ENCODE results near the gene DMGDH. TPM values are rescaled to one million over a fixed set of nuclear protein-coding genes. Genes with fewer than 3 reads are reported as not detected.

DMGDH gene
- total and polyA plus RNA-seq, 2 donors (not counting 3 experiments of a cell fraction or from before 2014, with no cell fraction given), result 0.11 TPM; not detected in 1

DNA sequence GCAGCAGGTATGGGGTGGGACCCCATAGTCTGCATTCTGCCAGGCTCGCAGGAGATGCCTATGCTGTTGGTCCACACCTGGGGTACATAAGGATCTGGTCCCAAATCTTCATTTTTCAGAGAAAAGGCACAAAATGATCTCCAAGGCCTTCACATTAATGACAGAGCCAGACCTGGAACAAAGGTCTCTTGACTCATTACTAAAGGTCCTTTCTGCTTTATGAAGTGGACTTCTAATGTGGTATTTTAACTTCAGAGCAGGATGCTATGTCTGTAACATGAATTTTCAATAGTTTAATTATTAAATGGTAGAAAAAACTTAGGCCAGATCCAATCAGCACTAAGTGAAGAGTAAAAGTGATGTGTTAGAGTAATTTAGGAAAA is 38.0 kb downstream of the DMGDH start:
- no TSS peak for BruUV-seq (replicated peaks)
- CTCF ChIA-PET, result interaction anchor here (3.2 kb wide), 1 partner anchor 10 kb away, joined by 18 read pairs; no protein-coding TSS in a partner anchor

More for the DNA sequence above, 38.0 kb downstream of the DMGDH start:
- TF ChIP-seq MAX (IDR thresholded peaks at IDR 0.05; ENCODE audit: insufficient read depth, insufficient read length), result no peak
- TF ChIP-seq POLR2AphosphoS5 (IDR thresholded peaks at IDR 0.05; ENCODE audit: insufficient read depth, low read depth, low read length), result no peak
- TF ChIP-seq POLR2A (IDR thresholded peaks at IDR 0.05; ENCODE audit: low read depth, low read length), result no peak
- TF ChIP-seq FOS (IDR thresholded peaks at IDR 0.05; ENCODE audit: borderline replicate concordance, insufficient read depth, low read length), result no peak
- no peak for TF ChIP-seq MYC (IDR thresholded peaks at IDR 0.05; ENCODE audit: low read depth, low read length)
- no peak for TF ChIP-seq EZH2 (IDR thresholded peaks at IDR 0.05; ENCODE audit: borderline replicate concordance, low read depth, low read length, severe bottlenecking)
- TF ChIP-seq, protein P1, sequence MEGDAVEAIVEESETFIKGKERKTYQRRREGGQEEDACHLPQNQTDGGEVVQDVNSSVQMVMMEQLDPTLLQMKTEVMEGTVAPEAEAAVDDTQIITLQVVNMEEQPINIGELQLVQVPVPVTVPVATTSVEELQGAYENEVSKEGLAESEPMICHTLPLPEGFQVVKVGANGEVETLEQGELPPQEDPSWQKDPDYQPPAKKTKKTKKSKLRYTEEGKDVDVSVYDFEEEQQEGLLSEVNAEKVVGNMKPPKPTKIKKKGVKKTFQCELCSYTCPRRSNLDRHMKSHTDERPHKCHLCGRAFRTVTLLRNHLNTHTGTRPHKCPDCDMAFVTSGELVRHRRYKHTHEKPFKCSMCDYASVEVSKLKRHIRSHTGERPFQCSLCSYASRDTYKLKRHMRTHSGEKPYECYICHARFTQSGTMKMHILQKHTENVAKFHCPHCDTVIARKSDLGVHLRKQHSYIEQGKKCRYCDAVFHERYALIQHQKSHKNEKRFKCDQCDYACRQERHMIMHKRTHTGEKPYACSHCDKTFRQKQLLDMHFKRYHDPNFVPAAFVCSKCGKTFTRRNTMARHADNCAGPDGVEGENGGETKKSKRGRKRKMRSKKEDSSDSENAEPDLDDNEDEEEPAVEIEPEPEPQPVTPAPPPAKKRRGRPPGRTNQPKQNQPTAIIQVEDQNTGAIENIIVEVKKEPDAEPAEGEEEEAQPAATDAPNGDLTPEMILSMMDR (IDR thresholded peaks at IDR 0.05; ENCODE audit: extremely low read depth in 1 of 2, insufficient read depth in 1 of 2, low read depth in 1 of 2, low read length in 2 of 2), result no peak
- Histone ChIP-seq H3K79me2 (ENCODE audit: control insufficient read depth, insufficient read depth, low read length) (no peaks in the 10 kb centered on the region), H2AFZ (ENCODE audit: low read depth, low read length) (no peak overlapping the region), H3K27ac (ENCODE audit: insufficient read depth, low read depth, low read length) (no peak overlapping the region), H4K20me1 (replicated peaks; ENCODE audit: control insufficient read depth, extremely low read depth, insufficient read depth, low read length) (no peaks in the 10 kb centered on the region), H3K36me3 (ENCODE audit: control insufficient read depth in 2 of 2, extremely low read depth in 1 of 2, insufficient read depth in 2 of 2, low read length in 2 of 2) (no peaks in the 10 kb centered on the region), H3K9me3 (replicated peaks; ENCODE audit: control insufficient read depth, insufficient read depth, low read length) (no peaks in the 10 kb centered on the region), H3K9ac (replicated peaks; ENCODE audit: extremely low read depth, insufficient read depth, low read length) (no peak overlapping the region), H3K9me1 (replicated peaks; ENCODE audit: control insufficient read depth, extremely low read depth, insufficient read depth, low read length) (no peaks in the 10 kb centered on the region), H3K4me3 (replicated peaks in 1 of 3; ENCODE audit: insufficient read depth in 1 of 3, low read depth in 1 of 3, low read length in 3 of 3) (no peak overlapping the region), H3K27me3 (ENCODE audit: control insufficient read depth in 2 of 2, insufficient read depth in 2 of 2, low read length in 2 of 2) (peaks cover 1 to 7% of the 10 kb centered on the region in 2 experiments), H3K4me1 (ENCODE audit: control insufficient read depth, extremely low read depth, insufficient read depth, low read length) (no peaks in the 10 kb centered on the region), H3K4me2 (ENCODE audit: insufficient read depth, low read length) (no peak overlapping the region)
- DNase-seq (ENCODE audit: low read depth, low spot score) (no peak), FAIRE-seq (no peak)
- intact Hi-C loops (cut with micrococcal nuclease), result no loop called here
- POLR2A ChIA-PET, result no interaction called here
- dilution Hi-C loops (cut with MboI; ENCODE audit: extremely low pct_ligation_motif_present, low sequenced_read_pairs), result no loop called here
